Mucosa of rectum (tissue), 2 donors: ENCODE results near the gene CD33.
"Not testable (repeated sequence)": the region's sequence is repeated elsewhere in the genome, so short reads cannot be mapped to it uniquely, and the experiment has no call there.

Experiments used
- H3K27ac ChIP-seq, 2 donors: one replicate each; pipeline ENCODE4 v1.7.0; 2013; ENCODE audit warnings: inconsistent platforms in 2 of 2, low read depth in 2 of 2, low read length in 2 of 2
- H3K27me3 ChIP-seq, 2 donors: one replicate each; pipeline ENCODE4 v1.7.0; 2013; ENCODE audit warnings: low read length in 2 of 2; ENCODE audit not compliant: control insufficient read depth in 2 of 2, insufficient read depth in 2 of 2
- H3K36me3 ChIP-seq, 2 donors: one replicate each; pipeline ENCODE4 v1.7.0; 2013; ENCODE audit warnings: low read length in 2 of 2; ENCODE audit not compliant: control insufficient read depth in 2 of 2, insufficient read depth in 2 of 2
- H3K4me1 ChIP-seq, 2 donors: one replicate each; pipeline ENCODE4 v1.7.0; 2013; ENCODE audit warnings: low read length in 2 of 2, mild to moderate bottlenecking in 1 of 2; ENCODE audit not compliant: control insufficient read depth in 2 of 2, insufficient read depth in 2 of 2
- H3K4me3 ChIP-seq, 2 donors: one replicate each; pipeline ENCODE4 v1.7.0; 2013; ENCODE audit warnings: low read length in 2 of 2
- H3K9ac ChIP-seq, 2 donors: one replicate each; pipeline ENCODE4 v1.7.0; 2013; ENCODE audit warnings: low read length in 2 of 2, low read depth in 1 of 2, mild to moderate bottlenecking in 1 of 2
- H3K9me3 ChIP-seq, 2 donors: one replicate each; pipeline ENCODE4 v1.7.0; 2013; ENCODE audit warnings: low read length in 2 of 2; ENCODE audit not compliant: control insufficient read depth in 2 of 2
- donor health status: healthy.
- donor health status: Normal muscosa, but diverticular disease.

Gene CD33

GRCh38 chr19:51224898-51225393, at the start of gene CD33:
Gene CD33 (plus strand): TSS chr19:51225080. CDS start chr19:51225119, 39 bp downstream.
- H3K9me3 ChIP-seq, H3K4me1 ChIP-seq, H3K9ac ChIP-seq, H3K36me3 ChIP-seq, H3K27me3 ChIP-seq, H3K27ac ChIP-seq: not testable (repeated sequence)
- H3K4me3 ChIP-seq, result peak within 1 kb of the TSS; percentile 14 to 48

- Histone ChIP-seq H3K4me3 (no peak overlapping the region), H3K9ac (no peak overlapping the region), H3K27me3 (no peaks in the 10 kb centered on the region), H3K4me1 (no peaks in the 10 kb centered on the region), H3K9me3 (no peaks in the 10 kb centered on the region), H3K27ac (no peak overlapping the region), H3K36me3 (no peaks in the 10 kb centered on the region)
Measured at GRCh38 chr19:51179256-51179655, 45.6 kb upstream of the CD33 start.

- no peaks in the 10 kb centered on the region for H3K27me3 ChIP-seq
- no peak overlapping the region for H3K4me3 ChIP-seq
- no peak overlapping the region for H3K9ac ChIP-seq
- H3K9me3 ChIP-seq, result no peaks in the 10 kb centered on the region
- no peaks in the 10 kb centered on the region for H3K36me3 ChIP-seq
- no peaks in the 10 kb centered on the region for H3K4me1 ChIP-seq
- H3K27ac ChIP-seq, result no peak overlapping the region
Measured at GRCh38 chr19:51181377-51181912, 43.4 kb upstream of the CD33 start.

DNA sequence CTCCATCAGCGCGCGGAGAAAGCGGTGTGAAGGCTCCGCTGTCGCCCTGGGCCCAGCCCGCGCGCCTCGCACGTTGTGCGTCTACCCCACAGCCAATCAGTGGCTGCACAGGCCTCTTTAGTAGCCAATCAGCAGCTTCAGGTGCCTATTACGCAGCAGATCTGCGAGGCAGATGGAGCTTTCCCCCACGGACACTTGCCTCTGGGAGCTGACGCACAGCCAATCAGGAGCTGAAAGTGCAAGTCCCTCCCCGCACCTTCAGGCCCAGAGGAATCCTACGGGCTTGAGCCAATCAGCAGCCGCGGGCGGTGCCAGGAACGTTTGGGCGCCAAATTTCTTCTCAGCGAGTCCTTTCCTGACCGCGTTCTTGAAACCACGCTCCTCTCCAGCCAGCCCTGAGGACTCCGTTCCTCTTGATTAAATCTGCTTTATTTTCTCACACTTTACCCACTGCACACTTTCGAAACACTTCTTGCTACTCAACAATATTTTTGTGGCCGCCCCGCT, 42.9 kb upstream of the CD33 start:
- Histone ChIP-seq H3K36me3 (no peaks in the 10 kb centered on the region), H3K4me3 (no peak overlapping the region), H3K9ac (no peak overlapping the region), H3K27me3 (no peaks in the 10 kb centered on the region), H3K4me1 (no peaks in the 10 kb centered on the region), H3K27ac (no peak overlapping the region), H3K9me3 (no peaks in the 10 kb centered on the region)

DNA sequence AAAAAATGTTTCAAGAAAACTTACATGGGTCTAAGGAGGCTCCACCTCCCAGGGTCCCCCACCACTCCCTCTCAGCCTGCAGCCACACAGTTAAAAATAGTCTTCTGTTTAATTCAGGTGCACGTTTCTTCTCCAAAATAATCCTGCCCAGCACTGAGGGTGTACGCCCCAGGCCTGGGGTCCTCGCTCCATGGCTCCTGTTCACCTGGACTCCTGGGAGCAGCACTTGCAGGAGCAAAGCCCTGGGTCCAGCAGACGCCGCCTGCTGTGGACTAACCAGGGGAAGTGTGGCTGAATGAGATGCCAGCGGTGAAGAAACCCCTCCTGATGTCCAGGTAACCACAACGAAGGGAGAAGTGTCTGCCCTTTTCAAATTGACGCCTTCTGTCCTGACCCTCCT, 41.3 kb upstream of the CD33 start:
- Histone ChIP-seq H3K9ac (no peak overlapping the region), H3K27ac (no peak overlapping the region), H3K27me3 (no peaks in the 10 kb centered on the region), H3K36me3 (no peaks in the 10 kb centered on the region), H3K4me1 (no peaks in the 10 kb centered on the region), H3K4me3 (no peak overlapping the region), H3K9me3 (no peaks in the 10 kb centered on the region)

DNA sequence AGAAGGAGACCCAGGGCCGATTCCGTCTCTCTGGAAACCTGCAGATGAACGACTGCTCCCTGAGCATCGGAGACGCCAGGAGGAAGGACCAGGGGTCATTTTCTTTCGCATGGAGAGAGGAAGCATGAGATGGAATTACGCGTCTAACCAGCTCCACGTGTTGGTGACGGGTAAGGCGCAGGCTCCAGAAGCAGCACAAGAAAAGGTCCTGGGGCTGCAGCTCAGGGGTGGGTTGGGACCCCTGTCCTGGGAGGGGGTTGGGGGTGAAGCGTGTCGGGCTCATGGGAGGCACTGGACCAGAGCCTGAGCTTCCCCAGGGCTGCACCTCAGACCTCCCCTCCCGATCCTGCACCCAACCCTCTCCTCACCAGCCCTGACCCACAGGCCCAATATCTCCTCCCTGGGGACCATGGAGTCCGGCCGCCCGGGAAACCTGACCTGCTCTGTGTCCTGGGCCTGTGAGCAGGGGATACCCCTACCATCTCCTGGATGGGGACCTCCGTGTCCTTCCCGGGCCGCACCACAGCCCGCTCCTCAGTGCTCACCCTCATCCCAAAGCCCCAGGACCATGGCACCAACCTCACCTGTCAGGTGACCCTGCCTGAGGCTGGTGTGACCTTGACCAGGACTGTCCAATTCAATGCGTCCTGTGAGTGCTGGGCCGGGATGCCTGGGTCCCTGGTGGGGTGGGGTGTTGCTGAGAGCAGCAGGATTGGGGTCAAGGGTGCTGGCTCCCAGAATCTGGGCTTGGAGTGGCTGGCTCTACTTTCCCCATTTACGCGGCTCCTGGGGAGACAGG, 39.6 kb upstream of the CD33 start:
- Histone ChIP-seq H3K4me3 (no peak overlapping the region), H3K27me3 (no peaks in the 10 kb centered on the region), H3K9me3 (no peaks in the 10 kb centered on the region)

DNA sequence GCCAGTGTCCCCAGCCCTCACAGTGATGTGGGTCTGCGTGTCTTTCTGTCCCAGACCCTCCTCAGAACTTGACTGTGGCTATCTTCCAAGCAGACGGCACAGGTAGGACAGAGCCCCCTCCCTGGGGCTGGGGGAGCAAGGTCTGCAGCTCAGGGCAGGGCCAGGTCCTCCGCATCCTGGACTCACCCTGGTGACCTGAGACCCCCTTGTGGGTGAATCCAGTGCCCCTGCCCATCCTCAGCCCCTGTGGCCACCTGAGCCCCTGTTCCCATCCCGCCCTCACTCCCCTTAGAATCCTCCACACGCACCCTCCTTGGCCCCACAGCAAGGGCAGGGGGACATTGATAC, 39.0 kb upstream of the CD33 start:
- no peak overlapping the region for H3K27ac ChIP-seq
- H3K9me3 ChIP-seq, result no peaks in the 10 kb centered on the region
- H3K36me3 ChIP-seq, result no peaks in the 10 kb centered on the region
- no peak overlapping the region for H3K4me3 ChIP-seq
- H3K27me3 ChIP-seq, result no peaks in the 10 kb centered on the region
- H3K9ac ChIP-seq, result no peak overlapping the region
- no peaks in the 10 kb centered on the region for H3K4me1 ChIP-seq

More for the DNA sequence above, 39.6 kb upstream of the CD33 start:
- no peaks in the 10 kb centered on the region for H3K4me1 ChIP-seq
- no peaks in the 10 kb centered on the region for H3K36me3 ChIP-seq
- H3K27ac ChIP-seq, result no peak overlapping the region
- no peak overlapping the region for H3K9ac ChIP-seq

DNA sequence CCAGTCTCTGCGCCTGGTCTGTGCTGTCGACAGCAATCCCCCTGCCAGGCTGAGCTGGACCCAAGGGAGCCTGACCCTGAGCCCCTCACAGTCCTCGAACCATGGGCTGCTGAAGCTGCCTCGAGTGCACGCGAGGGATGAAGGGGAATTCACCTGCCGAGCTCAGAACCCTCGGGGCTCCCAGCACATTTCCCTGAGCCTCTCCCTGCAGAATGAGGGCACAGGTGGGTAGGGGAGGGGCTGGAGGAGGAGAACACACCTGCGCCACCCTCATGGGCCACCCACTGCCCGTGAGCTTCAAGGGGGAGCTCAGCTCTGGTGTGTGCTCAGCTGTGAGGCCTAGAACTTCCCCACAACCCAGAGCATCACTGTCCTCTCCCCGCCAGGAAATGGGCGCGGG, 38.6 kb upstream of the CD33 start:
- Histone ChIP-seq H3K4me3 (no peak overlapping the region), H3K4me1 (no peaks in the 10 kb centered on the region), H3K27ac (no peak overlapping the region), H3K9ac (no peak overlapping the region), H3K27me3 (no peaks in the 10 kb centered on the region), H3K9me3 (no peaks in the 10 kb centered on the region), H3K36me3 (no peaks in the 10 kb centered on the region)

DNA sequence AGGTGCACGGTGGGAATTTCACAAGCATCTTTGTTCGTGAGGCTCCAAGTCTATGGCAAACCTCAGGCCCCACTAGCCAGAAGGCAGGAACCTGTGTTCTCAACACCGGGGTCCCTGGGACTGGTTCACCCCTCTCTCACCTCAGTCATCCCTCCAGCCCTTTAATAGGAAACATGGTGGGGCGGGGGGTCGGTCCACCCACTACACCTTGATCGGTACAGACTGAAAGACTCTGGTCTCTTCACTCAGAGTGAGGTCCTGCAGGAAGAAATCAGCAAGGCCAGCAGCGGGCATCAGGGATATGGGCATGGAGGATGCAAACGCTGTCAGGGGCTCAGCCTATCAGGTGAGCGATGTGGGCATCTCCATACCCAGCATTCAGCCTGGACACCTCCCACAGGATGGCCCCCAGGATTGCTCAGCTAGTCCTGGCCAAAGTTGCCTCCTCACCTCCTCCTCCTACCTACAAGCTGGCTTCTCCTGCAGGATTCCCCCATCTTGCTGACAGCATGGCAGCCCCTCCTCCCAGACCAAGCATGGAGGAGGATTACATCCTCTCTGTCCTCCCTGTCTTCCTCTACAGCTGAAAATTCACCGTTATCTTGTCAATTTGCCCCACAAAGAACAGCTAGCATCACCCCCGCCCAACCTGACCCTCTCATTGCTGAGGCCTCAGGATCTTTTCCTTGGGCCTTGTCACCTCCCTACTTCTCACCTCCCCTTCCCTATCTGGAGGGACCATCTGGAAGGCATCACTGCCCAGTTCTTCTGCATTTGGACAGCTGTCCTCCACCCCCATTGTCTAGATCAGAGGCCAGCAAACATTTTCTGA, 37.3 kb upstream of the CD33 start:
- Histone ChIP-seq H3K4me3 (no peak overlapping the region), H3K9me3 (no peaks in the 10 kb centered on the region), H3K9ac (no peak overlapping the region), H3K27me3 (no peaks in the 10 kb centered on the region), H3K36me3 (no peaks in the 10 kb centered on the region), H3K27ac (no peak overlapping the region), H3K4me1 (no peaks in the 10 kb centered on the region)

DNA sequence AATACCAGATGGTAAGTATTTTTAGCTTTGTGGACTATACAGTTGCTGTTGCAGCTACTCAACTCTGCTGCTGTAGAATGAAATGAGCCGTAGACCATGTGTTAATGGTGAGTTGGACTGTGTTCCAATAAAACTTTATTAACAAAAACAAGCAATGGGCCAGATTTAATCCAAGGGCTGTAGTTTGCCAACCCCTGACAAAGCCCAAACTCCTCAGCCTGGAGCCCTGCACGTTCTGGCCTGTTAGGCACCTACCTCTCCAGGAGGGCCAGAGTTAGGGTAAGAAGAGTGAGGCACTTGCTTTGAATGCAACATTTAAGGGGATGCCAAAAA, 36.7 kb upstream of the CD33 start:
- Histone ChIP-seq H3K36me3 (no peaks in the 10 kb centered on the region), H3K27me3 (no peaks in the 10 kb centered on the region), H3K27ac (no peak overlapping the region), H3K9ac (no peak overlapping the region), H3K4me1 (no peaks in the 10 kb centered on the region), H3K4me3 (no peak overlapping the region), H3K9me3 (no peaks in the 10 kb centered on the region)
